ENCODE results near the gene ADAM12.
"Not testable (repeated sequence)": the region's sequence is repeated elsewhere in the genome, so short reads cannot be mapped to it uniquely, and the experiment has no call there.

Gene ADAM12

GRCh38 chr10:126175641-126176262, 212.5 kb downstream of the ADAM12 start:
- Mint-ChIP-seq H3K36me3 (ENCODE audit: low read depth) (no peaks in the 10 kb centered on the region), H3K4me1 (peaks cover 32% of the 10 kb centered on the region), H3K4me3 (no peak overlapping the region), H3K9me3 (no peaks in the 10 kb centered on the region), H3K27ac (peak overlapping the region; percentile 61 to 84 (median 67)), H3K27me3 (ENCODE audit: low read depth) (peaks cover 3% of the 10 kb centered on the region)
- TF ChIP-seq, protein P1, sequence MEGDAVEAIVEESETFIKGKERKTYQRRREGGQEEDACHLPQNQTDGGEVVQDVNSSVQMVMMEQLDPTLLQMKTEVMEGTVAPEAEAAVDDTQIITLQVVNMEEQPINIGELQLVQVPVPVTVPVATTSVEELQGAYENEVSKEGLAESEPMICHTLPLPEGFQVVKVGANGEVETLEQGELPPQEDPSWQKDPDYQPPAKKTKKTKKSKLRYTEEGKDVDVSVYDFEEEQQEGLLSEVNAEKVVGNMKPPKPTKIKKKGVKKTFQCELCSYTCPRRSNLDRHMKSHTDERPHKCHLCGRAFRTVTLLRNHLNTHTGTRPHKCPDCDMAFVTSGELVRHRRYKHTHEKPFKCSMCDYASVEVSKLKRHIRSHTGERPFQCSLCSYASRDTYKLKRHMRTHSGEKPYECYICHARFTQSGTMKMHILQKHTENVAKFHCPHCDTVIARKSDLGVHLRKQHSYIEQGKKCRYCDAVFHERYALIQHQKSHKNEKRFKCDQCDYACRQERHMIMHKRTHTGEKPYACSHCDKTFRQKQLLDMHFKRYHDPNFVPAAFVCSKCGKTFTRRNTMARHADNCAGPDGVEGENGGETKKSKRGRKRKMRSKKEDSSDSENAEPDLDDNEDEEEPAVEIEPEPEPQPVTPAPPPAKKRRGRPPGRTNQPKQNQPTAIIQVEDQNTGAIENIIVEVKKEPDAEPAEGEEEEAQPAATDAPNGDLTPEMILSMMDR (IDR thresholded peaks at IDR 0.05; ENCODE audit: unreplicated experiment in 3 of 3), result no peak

DNA sequence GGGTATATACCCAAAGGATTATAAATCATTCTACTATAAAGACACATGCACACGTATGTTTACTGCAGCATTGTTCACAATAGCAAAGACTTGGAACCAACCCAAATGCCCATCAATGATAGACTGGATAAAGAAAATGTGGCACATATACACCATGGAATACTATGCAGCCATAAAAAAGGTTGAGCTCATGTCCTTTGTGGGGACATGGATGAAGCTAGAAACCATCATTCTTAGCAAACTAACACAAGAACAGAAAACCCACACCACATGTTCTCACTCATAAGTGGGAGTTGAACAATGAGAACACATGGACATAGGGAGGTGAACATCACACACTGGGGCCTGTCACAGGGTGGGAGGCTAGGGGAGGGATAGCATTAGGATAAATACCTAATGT, 215.5 kb downstream of the ADAM12 start:
- H3K9me3 Mint-ChIP-seq; H3K4me3 Mint-ChIP-seq; H3K27me3 Mint-ChIP-seq (ENCODE audit: low read depth): not testable (repeated sequence)

GRCh38 chr10:126171555-126171954, 216.7 kb downstream of the ADAM12 start:
- Mint-ChIP-seq H3K27me3 (ENCODE audit: low read depth) (peaks cover 3% of the 10 kb centered on the region), H3K36me3 (ENCODE audit: low read depth) (no peaks in the 10 kb centered on the region), H3K4me3 (no peak overlapping the region), H3K4me1 (peaks cover 45% of the 10 kb centered on the region), H3K9me3 (no peaks in the 10 kb centered on the region), H3K27ac (peak overlapping the region in 2 of 3 experiments; percentile 41 to 46)
- TF ChIP-seq, protein P1 (IDR thresholded peaks at IDR 0.05; ENCODE audit: unreplicated experiment in 3 of 3), result no peak

More for the DNA sequence above, 215.5 kb downstream of the ADAM12 start:
- not testable (repeated sequence) for H3K27ac Mint-ChIP-seq; H3K36me3 Mint-ChIP-seq (ENCODE audit: low read depth)
- peaks cover 40% of the 10 kb centered on the region for H3K4me1 Mint-ChIP-seq

DNA sequence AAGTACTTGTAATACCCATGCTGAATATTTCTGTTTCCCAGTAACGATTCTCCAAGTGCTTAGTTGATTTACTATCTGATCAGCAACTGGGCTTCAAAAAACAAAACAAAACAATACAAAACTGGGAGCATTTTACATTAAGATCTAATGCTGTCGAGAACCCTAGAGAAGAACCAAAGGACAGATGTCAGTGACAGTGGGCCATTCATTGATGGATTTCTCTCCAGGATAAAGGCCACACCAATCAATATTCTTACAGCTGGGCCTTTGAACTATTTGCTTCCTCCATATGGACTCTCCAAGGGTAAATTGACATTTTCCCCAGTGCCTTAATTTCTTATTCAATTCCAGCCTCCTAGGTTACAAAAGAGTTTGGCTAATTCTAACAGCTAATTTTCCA, 217.5 kb downstream of the ADAM12 start:
- Mint-ChIP-seq H3K27ac (peak overlapping the region in 1 of 3 experiments; percentile 41), H3K27me3 (ENCODE audit: low read depth) (peaks cover 3% of the 10 kb centered on the region), H3K4me3 (no peak overlapping the region), H3K36me3 (ENCODE audit: low read depth) (no peaks in the 10 kb centered on the region), H3K4me1 (peaks cover 44% of the 10 kb centered on the region), H3K9me3 (no peaks in the 10 kb centered on the region)
- TF ChIP-seq, protein P1 (IDR thresholded peaks at IDR 0.05; ENCODE audit: unreplicated experiment in 3 of 3), result no peak

DNA sequence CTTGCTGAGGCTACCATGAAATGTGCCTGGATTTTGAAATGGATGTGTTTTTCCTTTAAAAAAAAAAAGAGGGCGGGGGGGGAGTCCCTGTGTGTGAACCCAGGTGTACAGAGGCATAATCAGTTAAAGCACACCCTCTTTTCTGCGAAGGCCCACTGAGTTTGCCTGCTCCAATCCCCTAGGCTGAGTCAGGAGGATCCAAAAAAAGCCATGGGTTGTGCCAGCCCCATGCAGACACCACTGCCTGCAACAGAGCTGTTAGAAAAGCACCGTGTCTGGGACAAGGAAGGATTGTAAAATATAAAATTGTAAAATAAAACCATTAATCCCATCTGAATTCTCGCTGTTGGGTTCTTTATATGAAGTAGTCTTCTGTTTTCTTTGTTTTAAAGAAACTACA, 217.9 kb downstream of the ADAM12 start:
- peaks cover 40% of the 10 kb centered on the region for H3K4me1 Mint-ChIP-seq
- no peak overlapping the region for H3K4me3 Mint-ChIP-seq

GRCh38 chr10:126169899-126170298, 218.4 kb downstream of the ADAM12 start:
- no peaks in the 10 kb centered on the region for H3K9me3 Mint-ChIP-seq
- no peak overlapping the region for H3K27ac Mint-ChIP-seq
- TF ChIP-seq, protein P1 (IDR thresholded peaks at IDR 0.05; ENCODE audit: unreplicated experiment in 3 of 3), result no peak
- peaks cover 3% of the 10 kb centered on the region for H3K27me3 Mint-ChIP-seq (ENCODE audit: low read depth)
- no peak overlapping the region for H3K4me3 Mint-ChIP-seq
- no peaks in the 10 kb centered on the region for H3K36me3 Mint-ChIP-seq (ENCODE audit: low read depth)
- H3K4me1 Mint-ChIP-seq, result peaks cover 38% of the 10 kb centered on the region

More for the DNA sequence above, 217.9 kb downstream of the ADAM12 start:
- H3K27me3 Mint-ChIP-seq (ENCODE audit: low read depth), result peaks cover 3% of the 10 kb centered on the region
- TF ChIP-seq, protein P1 (IDR thresholded peaks at IDR 0.05; ENCODE audit: unreplicated experiment in 3 of 3), result no peak
- H3K36me3 Mint-ChIP-seq (ENCODE audit: low read depth), result no peaks in the 10 kb centered on the region
- no peaks in the 10 kb centered on the region for H3K9me3 Mint-ChIP-seq
- H3K27ac Mint-ChIP-seq, result no peak overlapping the region

Data from nephron (organoid).